MCF 10A (cell line): Measurements from ENCODE around the gene C11orf21. TPM values are rescaled to one million over a fixed set of nuclear protein-coding genes. Genes with fewer than 3 reads are reported as not detected.
A peak's percentile ranks its signal among the peaks of the same experiment; 100 is the strongest.

ENCODE experiments used
- BruUV-seq: library from RNA; stranded (reverse); fragments of 400-500 nt; replicated peaks from 2 replicates; lab custom pipeline; 2021; lab: Mats Ljungman, UMichigan
- CTCF ChIA-PET: fragments of 300-600 bp; sonication (Branson Sonifier 250); formaldehyde crosslinking; extraction: SDS; loops from one replicate; lab custom pipeline; 2021; ENCODE audit warnings: antibody characterized with exemption, inconsistent platforms; lab: Yijun Ruan, JAX
- POLR2A ChIA-PET: fragments of 300-600, 350-650 bp; sonication (Branson Sonifier 250); formaldehyde crosslinking; extraction: SDS; loops from one replicate; lab custom pipeline; 2020; ENCODE audit warnings: antibody characterized with exemption, inconsistent platforms; lab: Yijun Ruan, JAX
- DNase-seq: peaks from one replicate; pipeline ENCODE4 v3.0.0-alpha.2; 2018; ENCODE audit not compliant: unreplicated experiment
- H3K27ac Mint-ChIP-seq: one replicate; pipeline ENCODE4 v1.8.0; 2022; ENCODE audit warnings: mild to moderate bottlenecking, low read depth, mixed read lengths; ENCODE audit not compliant: unreplicated experiment
- H3K27me3 Mint-ChIP-seq: one replicate; pipeline ENCODE4 v1.8.0; 2022; ENCODE audit warnings: mixed read lengths; ENCODE audit not compliant: insufficient read depth, unreplicated experiment
- H3K36me3 Mint-ChIP-seq: one replicate; pipeline ENCODE4 v1.8.0; 2022; ENCODE audit warnings: mild to moderate bottlenecking, moderate library complexity, mixed read lengths; ENCODE audit not compliant: insufficient read depth, unreplicated experiment
- H3K4me1 Mint-ChIP-seq: one replicate; pipeline ENCODE4 v1.8.0; 2022; ENCODE audit warnings: mixed read lengths; ENCODE audit not compliant: insufficient read depth, unreplicated experiment
- H3K4me3 Mint-ChIP-seq: one replicate; pipeline ENCODE4 v1.8.0; 2022; ENCODE audit warnings: mild to moderate bottlenecking, moderate library complexity, mixed read lengths; ENCODE audit not compliant: unreplicated experiment
- H3K9me3 Mint-ChIP-seq: one replicate; pipeline ENCODE4 v1.8.0; 2022; ENCODE audit warnings: mixed read lengths; ENCODE audit not compliant: unreplicated experiment
- intact Hi-C: fragments of 100-400 bp; cut with micrococcal nuclease; formaldehyde crosslinking; loops from 2 replicates; pipeline ENCODE4 v1.14.1; 2022
- total RNA-seq: library from RNA; stranded (reverse); gene quantifications from 2 replicates; pipeline ENCODE4 v1.2.3, GENCODE V29; 2022
- TF ChIP-seq, protein P1 (sequence below): fragments of 200-600 bp; IDR thresholded peaks from one replicate; pipeline ENCODE4 v1.8.0; 2022; ENCODE audit warnings: antibody characterized with exemption, mild to moderate bottlenecking; ENCODE audit not compliant: unreplicated experiment

Gene C11orf21
- total RNA-seq, 1 experiment from 2014 or later = not detected

GRCh38 chr11:2313051-2313951, 11.6 kb upstream of the C11orf21 start:
- POLR2A ChIA-PET = no interaction called here

GRCh38 chr11:2312232-2313042, 10.7 kb upstream of the C11orf21 start:
- Mint-ChIP-seq H3K27ac (no peak overlapping the region), H3K4me3 (no peak overlapping the region), H3K9me3 (no peaks in the 10 kb centered on the region), H3K27me3 (no peaks in the 10 kb centered on the region), H3K4me1 (no peaks in the 10 kb centered on the region), H3K36me3 (no peaks in the 10 kb centered on the region)
- POLR2A ChIA-PET = no interaction called here
- BruUV-seq = no TSS peak
- peak; percentile 11 for DNase-seq
- TF ChIP-seq, protein P1, sequence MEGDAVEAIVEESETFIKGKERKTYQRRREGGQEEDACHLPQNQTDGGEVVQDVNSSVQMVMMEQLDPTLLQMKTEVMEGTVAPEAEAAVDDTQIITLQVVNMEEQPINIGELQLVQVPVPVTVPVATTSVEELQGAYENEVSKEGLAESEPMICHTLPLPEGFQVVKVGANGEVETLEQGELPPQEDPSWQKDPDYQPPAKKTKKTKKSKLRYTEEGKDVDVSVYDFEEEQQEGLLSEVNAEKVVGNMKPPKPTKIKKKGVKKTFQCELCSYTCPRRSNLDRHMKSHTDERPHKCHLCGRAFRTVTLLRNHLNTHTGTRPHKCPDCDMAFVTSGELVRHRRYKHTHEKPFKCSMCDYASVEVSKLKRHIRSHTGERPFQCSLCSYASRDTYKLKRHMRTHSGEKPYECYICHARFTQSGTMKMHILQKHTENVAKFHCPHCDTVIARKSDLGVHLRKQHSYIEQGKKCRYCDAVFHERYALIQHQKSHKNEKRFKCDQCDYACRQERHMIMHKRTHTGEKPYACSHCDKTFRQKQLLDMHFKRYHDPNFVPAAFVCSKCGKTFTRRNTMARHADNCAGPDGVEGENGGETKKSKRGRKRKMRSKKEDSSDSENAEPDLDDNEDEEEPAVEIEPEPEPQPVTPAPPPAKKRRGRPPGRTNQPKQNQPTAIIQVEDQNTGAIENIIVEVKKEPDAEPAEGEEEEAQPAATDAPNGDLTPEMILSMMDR = no peak
- CTCF ChIA-PET = interaction anchor here (0.6 to 4.0 kb wide), 7 partner anchors 8 to 233 kb away, joined by 3 to 46 read pairs (median 4); no protein-coding TSS in a partner anchor
- intact Hi-C loops = no loop called here

More at GRCh38 chr11:2313051-2313951, 11.6 kb upstream of the C11orf21 start:
- CTCF ChIA-PET = interaction anchor here (0.5 to 1.1 kb wide), 7 partner anchors 9 to 846 kb away, joined by 3 to 4 read pairs (median 4); no protein-coding TSS in a partner anchor
- TF ChIP-seq, protein P1 = no peak
- Mint-ChIP-seq H3K4me3 (no peak overlapping the region), H3K27me3 (no peaks in the 10 kb centered on the region), H3K4me1 (no peaks in the 10 kb centered on the region), H3K36me3 (no peaks in the 10 kb centered on the region), H3K9me3 (no peaks in the 10 kb centered on the region), H3K27ac (no peak overlapping the region)
- no TSS peak for BruUV-seq
- intact Hi-C loops = no loop called here
- no peak for DNase-seq

DNA sequence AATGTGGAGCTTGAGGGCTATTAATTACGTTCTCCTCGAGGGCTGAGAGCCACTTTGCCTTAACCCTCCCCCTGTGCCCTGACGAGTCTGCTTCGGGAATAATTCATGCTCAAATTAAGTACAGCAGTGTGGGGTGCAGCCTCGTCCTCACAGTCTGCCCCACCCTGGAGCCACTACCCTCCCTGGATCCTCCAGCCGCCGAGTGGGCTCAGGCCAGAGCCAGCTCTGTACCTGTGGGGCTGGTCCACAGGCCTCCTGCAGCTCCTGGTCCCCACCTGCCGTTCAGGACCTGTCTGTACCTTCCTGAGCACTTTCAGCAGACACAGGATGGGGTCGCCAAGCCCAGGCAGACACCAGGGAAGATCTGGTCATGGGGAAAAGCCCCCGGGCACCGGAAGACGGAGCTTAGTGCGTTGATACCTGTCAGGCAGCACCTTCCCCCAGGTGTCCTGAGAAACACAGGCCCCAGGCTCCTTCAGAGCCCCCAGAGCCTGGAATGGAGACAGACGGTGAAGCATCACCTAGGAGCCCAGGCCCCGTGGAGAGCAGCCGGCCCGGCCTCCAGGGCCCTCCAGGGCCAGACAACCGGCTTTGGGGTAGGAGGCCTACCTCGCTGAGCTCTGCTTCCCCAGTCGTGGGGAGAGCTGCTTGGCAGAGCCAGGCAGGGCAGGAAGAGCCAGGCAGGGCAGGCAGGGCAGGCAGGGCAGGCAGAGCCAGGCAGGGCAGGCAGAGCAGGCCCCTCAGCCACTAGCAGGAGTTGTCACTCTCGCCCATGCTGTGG, 9.8 kb upstream of the C11orf21 start:
- no TSS peak for BruUV-seq
- TF ChIP-seq, protein P1 = no peak
- Mint-ChIP-seq H3K27ac (no peak overlapping the region), H3K9me3 (no peaks in the 10 kb centered on the region), H3K4me3 (no peak overlapping the region), H3K36me3 (no peaks in the 10 kb centered on the region), H3K4me1 (peaks cover 2% of the 10 kb centered on the region), H3K27me3 (no peaks in the 10 kb centered on the region)
- intact Hi-C loops = no loop called here
- DNase-seq = no peak
- POLR2A ChIA-PET = interaction anchor here (0.7 kb wide), 1 partner anchor 792 kb away, joined by 3 read pairs; no protein-coding TSS in a partner anchor
- CTCF ChIA-PET = interaction anchor here (0.6 to 4.0 kb wide), 3 partner anchors 109 to 233 kb away, joined by 4 to 46 read pairs (median 4); no protein-coding TSS in a partner anchor
